Activated CD8-positive, alpha-beta memory T cell treated with anti-CD3 and anti-CD28 coated beads for 36 hours (primary cell): ENCODE data around the gene PLD1. TPM values are rescaled to one million over a fixed set of nuclear protein-coding genes. Genes with fewer than 3 reads are reported as not detected.

ENCODE experiments used
- CTCF ChIA-PET: fragments of 350-600 bp; sonication (Branson Sonifier 250); formaldehyde crosslinking; loops from one replicate; lab custom pipeline; 2021; ENCODE audit warnings: antibody characterized with exemption; lab: Charles Lee
- POLR2A ChIA-PET: fragments of 350-600 bp; sonication (Branson Sonifier 250); formaldehyde crosslinking; loops from one replicate; lab custom pipeline; 2021; ENCODE audit warnings: antibody characterized with exemption; lab: Charles Lee
- total RNA-seq, 2 experiments: library from RNA; stranded (reverse); gene quantifications; one replicate each; pipeline ENCODE4 v1.2.3, GENCODE V29; 2021

PLD1 gene
- total RNA-seq, 2 experiments from 2014 or later: 0.19 to 0.80 TPM

GRCh38 chr3:171616798-171617197 is 193.5 kb downstream of the PLD1 start:
- ChIA-PET CTCF (no interaction called here), POLR2A (no interaction called here)

GRCh38 chr3:171615686-171616085 is 194.6 kb downstream of the PLD1 start:
- CTCF ChIA-PET: no interaction called here
- POLR2A ChIA-PET: no interaction called here

- ChIA-PET CTCF (no interaction called here), POLR2A (no interaction called here)
These were observed 195.0 kb downstream of the PLD1 start for GRCh38 chr3:171615281-171615680.

GRCh38 chr3:171614318-171614921 is 195.9 kb downstream of the PLD1 start:
- POLR2A ChIA-PET: no interaction called here
- CTCF ChIA-PET: interaction anchor here (0.6 to 0.7 kb wide), 2 partner anchors 37 to 158 kb away, joined by 3 to 4 read pairs; no protein-coding TSS in a partner anchor

GRCh38 chr3:171607452-171607851 is 202.8 kb downstream of the PLD1 start:
- POLR2A ChIA-PET: no interaction called here
- CTCF ChIA-PET: no interaction called here

GRCh38 chr3:171606151-171606751 is 204.0 kb downstream of the PLD1 start:
- POLR2A ChIA-PET: no interaction called here
- CTCF ChIA-PET: no interaction called here

GRCh38 chr3:171604370-171604769 is 205.9 kb downstream of the PLD1 start:
- ChIA-PET CTCF (no interaction called here), POLR2A (no interaction called here)

GRCh38 chr3:171602072-171602471 is 208.2 kb downstream of the PLD1 start:
- ChIA-PET POLR2A (no interaction called here), CTCF (no interaction called here)

- POLR2A ChIA-PET: no interaction called here
- CTCF ChIA-PET: no interaction called here
These were observed 210.3 kb downstream of the PLD1 start for GRCh38 chr3:171600030-171600429.

- ChIA-PET CTCF (no interaction called here), POLR2A (no interaction called here)
These were observed 211.3 kb downstream of the PLD1 start for GRCh38 chr3:171598990-171599389.

GRCh38 chr3:171592786-171593185 is 217.5 kb downstream of the PLD1 start:
- POLR2A ChIA-PET: no interaction called here
- CTCF ChIA-PET: no interaction called here

GRCh38 chr3:171591070-171591469 is 219.2 kb downstream of the PLD1 start:
- POLR2A ChIA-PET: no interaction called here
- CTCF ChIA-PET: no interaction called here

GRCh38 chr3:171586274-171586673 is 224.0 kb downstream of the PLD1 start:
- CTCF ChIA-PET: no interaction called here

GRCh38 chr3:171585039-171585438 is 225.2 kb downstream of the PLD1 start:
- CTCF ChIA-PET: no interaction called here

More at GRCh38 chr3:171586274-171586673, 224.0 kb downstream of the PLD1 start:
- POLR2A ChIA-PET: no interaction called here

GRCh38 chr3:171584100-171584499 is 226.2 kb downstream of the PLD1 start:
- POLR2A ChIA-PET: no interaction called here

More at GRCh38 chr3:171585039-171585438, 225.2 kb downstream of the PLD1 start:
- POLR2A ChIA-PET: no interaction called here

GRCh38 chr3:171574556-171575240 is 235.6 kb downstream of the PLD1 start:
- ChIA-PET CTCF (no interaction called here), POLR2A (no interaction called here)

More at GRCh38 chr3:171584100-171584499, 226.2 kb downstream of the PLD1 start:
- CTCF ChIA-PET: interaction anchor here (0.6 kb wide), 1 partner anchor 10 kb away, joined by 4 read pairs; no protein-coding TSS in a partner anchor

GRCh38 chr3:171569571-171570132 is 240.6 kb downstream of the PLD1 start:
- POLR2A ChIA-PET: no interaction called here
- CTCF ChIA-PET: no interaction called here

GRCh38 chr3:171568766-171569165 is 241.5 kb downstream of the PLD1 start:
- CTCF ChIA-PET: no interaction called here
- POLR2A ChIA-PET: no interaction called here

- ChIA-PET CTCF (interaction anchor here (0.6 to 2.2 kb wide), 8 partner anchors 86 to 733 kb away, joined by 3 to 7 read pairs (median 4); no protein-coding TSS in a partner anchor), POLR2A (no interaction called here)
These were observed 243.4 kb downstream of the PLD1 start for GRCh38 chr3:171566803-171567422.
